Endodermal cell (in vitro differentiated cells): Measurements from ENCODE around the gene CACNA1D. TPM values are rescaled to one million over a fixed set of nuclear protein-coding genes. Genes with fewer than 3 reads are reported as not detected.
A peak's percentile ranks its signal among the peaks of the same experiment; 100 is the strongest.

Experiments used
- DNase-seq: peaks from one replicate; pipeline ENCODE4 v3.0.0-alpha.2; 2017
- H3K27ac ChIP-seq: 2 replicates; pipeline ENCODE4 v1.5.1; 2013; ENCODE audit warnings: mild to moderate bottlenecking, low read depth, low read length, moderate library complexity
- H3K27me3 ChIP-seq: 2 replicates; pipeline ENCODE4 v1.6.1; 2013; ENCODE audit warnings: mild to moderate bottlenecking, low read length, moderate library complexity; ENCODE audit not compliant: insufficient read depth, control insufficient read depth, poor library complexity, severe bottlenecking
- H3K36me3 ChIP-seq: 2 replicates; pipeline ENCODE4 v1.7.0; 2013; ENCODE audit warnings: mild to moderate bottlenecking, low read length, moderate library complexity; ENCODE audit not compliant: control insufficient read depth, insufficient read depth
- H3K4me1 ChIP-seq: one replicate; pipeline ENCODE4 v1.7.0; 2013; ENCODE audit warnings: low read length; ENCODE audit not compliant: control insufficient read depth, insufficient read depth
- H3K4me3 ChIP-seq: 2 replicates; pipeline ENCODE4 v1.5.1; 2013; ENCODE audit warnings: mild to moderate bottlenecking, low read length, moderate library complexity
- H3K9ac ChIP-seq: 2 replicates; pipeline ENCODE4 v1.6.1; 2013; ENCODE audit warnings: mild to moderate bottlenecking, low read length, moderate library complexity; ENCODE audit not compliant: poor library complexity, severe bottlenecking; ENCODE audit errors: extremely low read depth
- H3K9me3 ChIP-seq: 2 replicates; pipeline ENCODE4 v1.6.1; 2013; ENCODE audit warnings: mild to moderate bottlenecking, low read length, moderate library complexity; ENCODE audit not compliant: control insufficient read depth
- H3K27ac Mint-ChIP-seq: 2 replicates; pipeline ENCODE4 v1.8.0; 2020; ENCODE audit warnings: mixed read lengths
- H3K27me3 Mint-ChIP-seq: 2 replicates; pipeline ENCODE4 v1.8.0; 2021; ENCODE audit warnings: mild to moderate bottlenecking, mixed read lengths; ENCODE audit not compliant: insufficient read depth
- H3K36me3 Mint-ChIP-seq: 2 replicates; pipeline ENCODE4 v1.8.0; 2020; ENCODE audit warnings: low read depth, mixed read lengths
- H3K4me1 Mint-ChIP-seq: 2 replicates; pipeline ENCODE4 v1.8.0; 2020; ENCODE audit warnings: mixed read lengths
- H3K4me3 Mint-ChIP-seq: 2 replicates; pipeline ENCODE4 v1.8.0; 2020; ENCODE audit warnings: mild to moderate bottlenecking, moderate library complexity, mixed read lengths
- H3K9me3 Mint-ChIP-seq: 2 replicates; pipeline ENCODE4 v1.8.0; 2020; ENCODE audit warnings: mild to moderate bottlenecking, mixed read lengths
- WGBS, 2 experiments: methylation state at CpG; one replicate each; pipeline versions ENCODE4 v1.1.5 to v1.1.7; 2013; ENCODE audit warnings: missing lambda C conversion rate in 2 of 2, mixed read lengths in 1 of 2; ENCODE audit not compliant: insufficient coverage in 1 of 2, insufficient read length in 1 of 2; 5-methylcytosine and 5-hydroxymethylcytosine counted together
- total RNA-seq, 2 donors: library from RNA; stranded (reverse); fragmentation: NEBNext Ultra II Directional in 1 of 2; extraction: Animal tissue kit (Norgen Biotek cat#: 25700) in 1 of 2; gene quantifications; 2 replicates in 1 of 2; 3 replicates in 1 of 2; pipeline ENCODE4 v1.2.1, GENCODE V29; 2021
- TF ChIP-seq, protein P1 (sequence below): fragments of 200-600 bp; sonication (generic); conservative IDR thresholded peaks from 2 replicates; pipeline ENCODE4 v1.5.0; 2021; ENCODE audit warnings: antibody characterized with exemption, mild to moderate bottlenecking

CACNA1D gene
- total RNA-seq, 2 donors from 2014 or later = 2.2 to 3.8 TPM

DNA sequence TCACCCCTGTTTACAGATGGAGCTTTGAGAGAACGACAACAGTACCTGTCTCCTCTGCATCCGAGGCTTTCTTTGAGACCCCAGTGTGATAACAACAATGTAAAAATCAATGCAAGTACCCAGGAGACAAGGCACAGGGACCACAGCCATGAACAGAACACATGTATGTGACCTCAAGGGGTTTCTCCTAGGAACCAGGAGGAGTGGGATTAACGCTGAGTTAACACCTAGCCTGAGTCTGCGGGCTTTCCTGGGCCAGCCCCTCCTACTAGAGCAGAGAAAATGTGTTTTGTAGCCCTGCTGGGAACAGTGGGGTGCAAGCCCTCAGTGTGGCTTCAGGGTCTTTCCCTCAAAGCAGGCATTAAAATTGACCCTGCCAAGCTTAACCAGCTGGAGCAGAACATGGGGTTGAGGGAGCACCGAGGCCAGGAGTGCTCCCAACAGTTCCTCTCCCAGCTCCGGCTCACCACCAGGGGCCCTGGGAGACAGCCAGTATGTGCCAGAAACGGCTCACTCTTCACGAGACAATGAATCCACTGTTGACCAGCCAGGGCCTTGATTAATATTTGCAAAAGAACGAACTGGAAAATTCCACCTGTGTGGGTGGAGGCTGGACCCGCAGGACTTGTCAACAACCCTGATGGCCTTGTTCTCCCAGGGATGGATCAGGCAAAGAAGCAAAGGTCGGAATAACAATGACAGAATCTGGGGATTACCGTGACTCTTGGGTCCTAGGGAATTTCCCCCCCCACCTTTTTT lies 348.2 kb downstream of the CACNA1D start:
- Histone ChIP-seq H3K27ac (no peak overlapping the region), H3K36me3 (peaks cover 6% of the 10 kb centered on the region), H3K4me1 (peaks cover 17% of the 10 kb centered on the region), H3K4me3 (no peak overlapping the region), H3K9ac (no peak overlapping the region), H3K27me3 (peaks cover 12% of the 10 kb centered on the region), H3K9me3 (no peaks in the 10 kb centered on the region)
- peaks cover 39% of the 10 kb centered on the region for H3K4me1 Mint-ChIP-seq
- H3K9me3 Mint-ChIP-seq = no peaks in the 10 kb centered on the region
- WGBS, 2 experiments = 60 to 61% methylated on average over 10 to 12 of the region's 12 CpGs
- peaks cover 11% of the 10 kb centered on the region for H3K36me3 Mint-ChIP-seq
- no peak overlapping the region for H3K27ac Mint-ChIP-seq
- peak; percentile 80 for DNase-seq
- H3K27me3 Mint-ChIP-seq = peaks cover 12% of the 10 kb centered on the region
- TF ChIP-seq, protein P1, sequence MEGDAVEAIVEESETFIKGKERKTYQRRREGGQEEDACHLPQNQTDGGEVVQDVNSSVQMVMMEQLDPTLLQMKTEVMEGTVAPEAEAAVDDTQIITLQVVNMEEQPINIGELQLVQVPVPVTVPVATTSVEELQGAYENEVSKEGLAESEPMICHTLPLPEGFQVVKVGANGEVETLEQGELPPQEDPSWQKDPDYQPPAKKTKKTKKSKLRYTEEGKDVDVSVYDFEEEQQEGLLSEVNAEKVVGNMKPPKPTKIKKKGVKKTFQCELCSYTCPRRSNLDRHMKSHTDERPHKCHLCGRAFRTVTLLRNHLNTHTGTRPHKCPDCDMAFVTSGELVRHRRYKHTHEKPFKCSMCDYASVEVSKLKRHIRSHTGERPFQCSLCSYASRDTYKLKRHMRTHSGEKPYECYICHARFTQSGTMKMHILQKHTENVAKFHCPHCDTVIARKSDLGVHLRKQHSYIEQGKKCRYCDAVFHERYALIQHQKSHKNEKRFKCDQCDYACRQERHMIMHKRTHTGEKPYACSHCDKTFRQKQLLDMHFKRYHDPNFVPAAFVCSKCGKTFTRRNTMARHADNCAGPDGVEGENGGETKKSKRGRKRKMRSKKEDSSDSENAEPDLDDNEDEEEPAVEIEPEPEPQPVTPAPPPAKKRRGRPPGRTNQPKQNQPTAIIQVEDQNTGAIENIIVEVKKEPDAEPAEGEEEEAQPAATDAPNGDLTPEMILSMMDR = peak; percentile 68
- no peak overlapping the region for H3K4me3 Mint-ChIP-seq

DNA sequence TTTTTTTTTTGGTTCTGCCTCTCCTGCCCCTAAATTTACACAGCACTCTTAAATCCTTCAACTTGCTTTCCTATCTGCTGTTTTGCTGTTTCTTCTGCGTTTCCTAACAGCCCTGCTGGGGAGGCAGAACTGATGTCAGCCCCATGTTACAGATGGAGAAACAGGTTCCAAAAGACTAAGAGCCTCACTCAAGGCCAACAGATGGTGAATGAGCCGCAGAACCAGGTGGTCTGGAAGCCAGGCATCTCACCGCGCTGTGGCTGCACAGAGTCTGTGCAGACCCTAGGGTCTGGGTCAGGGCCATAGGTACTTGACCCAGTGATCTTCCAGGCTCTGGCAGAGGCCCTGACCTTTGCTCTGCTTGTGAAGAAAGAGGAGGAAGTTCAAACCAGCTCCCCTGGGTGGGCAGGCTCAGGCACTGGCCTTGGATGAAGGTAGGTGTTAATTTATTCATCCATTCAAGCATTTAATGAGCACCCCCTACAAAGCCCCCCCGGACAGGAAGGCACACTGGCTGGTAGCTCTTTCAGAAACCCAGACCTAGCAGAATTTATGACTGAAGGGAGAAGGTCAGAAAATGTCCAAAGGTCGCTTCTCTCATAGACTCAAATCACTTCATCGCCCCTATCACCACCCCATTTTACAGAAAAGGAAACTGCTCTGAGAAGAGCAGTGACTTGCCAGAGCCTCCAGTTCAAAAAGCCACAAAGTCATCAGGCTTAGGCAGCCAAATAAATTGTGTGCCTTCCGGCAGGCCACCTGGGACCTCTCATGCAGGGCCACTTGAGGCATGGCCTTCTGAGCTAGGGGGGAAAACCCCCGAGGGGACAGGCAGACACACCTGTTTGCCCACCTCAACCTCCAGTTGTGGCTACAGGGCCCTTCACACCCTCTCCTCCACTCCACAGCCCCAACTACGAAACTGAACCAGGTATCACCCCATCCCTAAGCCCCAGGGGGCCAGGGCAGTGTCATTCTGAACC lies 349.1 kb downstream of the CACNA1D start:
- H3K36me3 Mint-ChIP-seq = peaks cover 8% of the 10 kb centered on the region
- peaks cover 19% of the 10 kb centered on the region for H3K27me3 Mint-ChIP-seq
- no peak overlapping the region for H3K27ac ChIP-seq
- no peak for DNase-seq
- H3K9me3 ChIP-seq = no peaks in the 10 kb centered on the region
- no peaks in the 10 kb centered on the region for H3K9me3 Mint-ChIP-seq
- no peak overlapping the region for H3K9ac ChIP-seq
- H3K4me3 ChIP-seq = no peak overlapping the region
- TF ChIP-seq, protein P1 = no peak
- peaks cover 18% of the 10 kb centered on the region for H3K27me3 ChIP-seq
- WGBS, 2 experiments = 84 to 90% methylated on average over 5 to 10 of the region's 10 CpGs
- peak overlapping the region; percentile 22 for H3K27ac Mint-ChIP-seq
- H3K4me1 Mint-ChIP-seq = peaks cover 39% of the 10 kb centered on the region
- peak overlapping the region; percentile 66 for H3K4me3 Mint-ChIP-seq
- peaks cover 17% of the 10 kb centered on the region for H3K4me1 ChIP-seq
- peaks cover 6% of the 10 kb centered on the region for H3K36me3 ChIP-seq

DNA sequence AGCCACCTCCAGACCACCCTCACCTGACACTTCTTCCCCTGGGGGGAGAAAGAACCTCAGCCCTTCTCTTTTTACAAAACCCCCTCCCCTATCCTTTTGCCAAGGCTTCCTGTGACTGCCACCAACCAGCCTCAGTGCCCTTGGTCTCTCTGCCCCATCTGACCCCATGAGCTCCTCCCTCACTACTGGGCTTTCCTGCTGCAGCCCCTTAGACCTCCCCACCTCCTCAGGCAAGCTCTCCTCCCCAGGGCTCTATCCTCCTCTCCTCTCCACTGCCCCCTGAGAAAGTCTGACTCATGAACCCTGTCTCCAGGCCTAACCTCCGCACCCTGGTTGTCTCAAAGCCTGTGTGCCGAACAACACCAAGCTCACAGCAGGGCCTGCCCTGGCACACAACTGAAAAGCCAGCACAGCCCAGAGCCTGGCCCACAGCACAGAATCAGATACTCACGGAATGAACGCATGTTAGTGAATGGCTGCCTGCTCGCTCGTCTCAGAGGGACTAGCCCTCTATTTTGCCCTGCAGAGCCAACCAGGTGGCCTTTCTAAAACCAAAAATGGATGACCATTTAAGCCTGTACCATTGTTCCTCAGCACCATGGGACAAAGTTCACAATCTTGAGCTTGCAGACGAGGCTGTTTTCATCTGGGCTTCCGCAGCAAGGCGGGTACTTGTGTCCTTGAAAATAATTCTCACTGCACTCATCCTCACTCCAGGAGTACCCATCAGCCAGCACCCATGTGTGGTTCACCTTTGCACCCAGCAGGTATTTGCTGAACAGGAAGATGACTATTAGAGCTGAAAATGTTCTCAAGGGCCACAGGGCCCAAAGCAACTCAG lies 350.1 kb downstream of the CACNA1D start:
- H3K4me1 ChIP-seq = peaks cover 17% of the 10 kb centered on the region
- peaks cover 3% of the 10 kb centered on the region for H3K36me3 Mint-ChIP-seq
- peaks cover under 1% of the 10 kb centered on the region for H3K36me3 ChIP-seq
- H3K9me3 Mint-ChIP-seq = no peaks in the 10 kb centered on the region
- WGBS, 2 experiments = 87 to 90% methylated on average over 7 to 9 of the region's 9 CpGs
- peak overlapping the region; percentile 66 for H3K4me3 Mint-ChIP-seq
- TF ChIP-seq, protein P1 = no peak
- no peaks in the 10 kb centered on the region for H3K9me3 ChIP-seq
- no peak overlapping the region for H3K9ac ChIP-seq
- peak overlapping the region; percentile 22 for H3K27ac Mint-ChIP-seq
- H3K27me3 Mint-ChIP-seq = peaks cover 19% of the 10 kb centered on the region
- peak; percentile 56 for DNase-seq
- peaks cover 39% of the 10 kb centered on the region for H3K4me1 Mint-ChIP-seq
- H3K27ac ChIP-seq = no peak overlapping the region
- H3K27me3 ChIP-seq = peaks cover 18% of the 10 kb centered on the region
- peak overlapping the region; percentile 81 for H3K4me3 ChIP-seq
